NCI-H510A treated with DMSO at 0.1 percent for 48 hours (cell line): ENCODE results near the gene DNAJC1.
"Not testable (repeated sequence)": the region's sequence is repeated elsewhere in the genome, so short reads cannot be mapped to it uniquely, and the experiment has no call there.

ENCODE experiments used
- DNase-seq: peaks from one replicate; lab custom pipeline; 2025; lab: John Stamatoyannopoulos, UW

Gene DNAJC1

DNA sequence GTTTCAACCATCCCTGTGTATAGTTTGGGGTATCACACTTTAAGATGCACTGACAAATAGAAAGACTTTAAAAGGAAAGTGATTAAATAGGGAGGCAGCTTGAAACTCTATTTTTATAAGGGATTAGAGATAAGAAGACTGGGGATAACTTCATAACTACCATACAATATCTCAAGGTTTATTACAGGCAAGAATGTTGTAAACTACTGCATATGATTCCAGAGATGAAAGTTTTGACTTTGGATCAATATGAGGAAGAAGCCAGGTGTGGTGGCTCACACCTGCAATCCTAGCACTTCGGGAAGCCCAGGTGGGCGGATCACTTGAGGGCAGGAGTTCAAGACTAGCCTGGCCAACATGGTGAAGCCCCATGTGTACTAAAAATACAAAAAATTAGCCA lies 96.1 kb downstream of the DNAJC1 start:
- DNase-seq: no peak

DNA sequence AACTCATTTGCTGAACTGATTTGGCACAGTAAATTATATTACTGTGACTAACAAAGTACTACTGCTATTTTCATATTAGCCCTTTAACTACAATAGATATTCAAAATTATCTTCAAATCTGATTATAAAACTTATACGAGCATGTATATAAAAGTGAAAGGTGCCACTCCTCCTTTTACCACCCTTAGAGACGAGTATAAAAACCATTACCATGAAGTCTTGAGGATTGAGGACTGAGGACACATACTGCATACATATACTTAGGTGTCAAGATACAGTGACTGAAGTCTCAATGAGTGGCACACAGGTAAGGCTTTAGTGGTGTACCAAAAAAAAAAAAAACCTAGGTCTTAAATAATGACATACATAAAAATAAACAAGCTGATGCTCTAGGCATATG lies 98.6 kb downstream of the DNAJC1 start:
- DNase-seq: no peak

DNA sequence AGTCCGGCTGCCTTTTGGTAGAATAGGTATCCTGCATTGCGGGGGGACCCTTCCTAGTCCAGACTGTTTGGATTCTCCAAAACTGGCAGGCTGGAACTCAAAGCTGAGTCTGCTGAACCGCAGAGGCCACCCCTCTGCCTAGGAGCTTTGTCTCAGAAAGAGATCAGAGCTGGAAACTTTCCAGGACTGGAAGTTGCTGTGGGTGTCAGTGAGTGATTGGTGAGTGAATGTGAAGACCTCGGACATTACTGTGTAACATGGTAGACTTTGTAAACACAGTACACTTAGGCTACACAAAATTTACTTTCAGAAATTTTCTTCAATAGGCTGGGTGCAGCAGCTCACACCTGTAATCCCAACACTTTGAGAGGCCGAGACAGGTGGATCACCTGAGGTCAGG lies 103.8 kb downstream of the DNAJC1 start:
- no peak for DNase-seq

DNA sequence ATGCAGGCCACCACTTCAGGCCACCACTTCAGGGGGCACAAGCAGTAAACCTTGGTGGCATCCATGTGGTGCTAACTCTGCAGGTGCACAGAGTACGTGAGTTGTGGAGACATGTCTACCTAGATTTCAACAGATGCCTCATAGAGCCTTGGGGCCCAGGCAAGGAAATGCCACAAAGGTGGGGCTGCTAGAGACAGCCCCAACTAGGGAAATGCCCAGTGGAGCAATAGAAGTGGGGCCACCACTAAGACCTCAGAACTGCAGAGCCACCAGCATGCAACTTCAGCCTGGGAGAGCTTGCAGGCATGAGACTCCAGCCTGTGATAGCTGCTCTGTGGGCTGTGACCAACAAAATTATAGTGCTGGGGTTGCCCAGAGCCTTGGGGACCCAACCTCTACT lies 107.6 kb downstream of the DNAJC1 start:
- no peak for DNase-seq

DNA sequence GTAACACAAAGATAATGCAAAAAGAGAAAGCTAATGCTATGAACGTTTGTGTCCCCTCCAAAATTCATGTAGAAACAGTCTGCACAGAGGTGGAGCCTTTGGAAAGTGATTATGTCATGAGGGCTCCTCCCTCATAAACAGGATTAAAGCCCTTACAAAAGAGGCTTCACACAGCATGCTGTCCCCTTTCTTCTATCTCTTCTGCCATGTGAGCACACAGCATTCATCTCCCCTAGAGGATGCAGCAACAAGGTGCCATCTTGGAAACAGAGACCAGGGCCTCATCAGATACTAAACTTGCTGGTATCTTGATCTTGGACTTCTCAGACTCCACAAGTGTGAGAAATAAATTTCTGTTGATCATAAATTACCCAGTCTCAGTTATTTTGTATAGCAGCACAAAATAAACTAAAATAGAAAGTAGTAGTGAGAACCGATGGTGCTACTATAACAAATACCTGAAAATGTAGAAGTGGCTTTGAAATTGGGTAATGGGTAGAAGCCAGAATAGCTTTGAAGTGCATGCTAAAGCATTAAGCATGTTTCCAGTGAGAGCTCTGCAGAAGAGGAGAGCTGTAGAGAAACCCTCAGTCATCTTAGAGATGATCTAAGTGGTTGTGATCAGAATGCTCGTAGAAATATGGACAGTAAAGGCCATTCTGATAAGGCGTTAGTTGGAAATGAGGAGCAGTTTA lies 108.7 kb downstream of the DNAJC1 start:
- no peak for DNase-seq

DNA sequence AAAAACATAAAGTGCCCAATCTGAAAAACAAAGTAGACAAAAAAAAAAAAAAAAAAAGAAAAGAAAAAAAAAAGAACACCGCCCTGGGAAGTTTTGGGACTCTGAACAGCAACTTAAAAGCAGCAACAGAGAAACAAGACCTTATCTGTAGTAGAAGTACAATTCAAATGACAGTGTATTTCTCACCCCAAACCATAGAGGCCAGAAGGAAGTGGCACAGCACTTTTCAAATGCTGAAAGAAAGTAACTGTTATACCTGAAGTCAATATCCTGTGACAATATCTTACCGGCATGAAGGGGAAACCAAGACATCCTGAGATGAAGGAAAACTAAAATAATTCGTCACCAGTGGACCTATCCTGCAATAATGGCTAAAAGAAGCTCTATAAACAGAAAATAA lies 112.1 kb downstream of the DNAJC1 start:
- DNase-seq: no peak

DNA sequence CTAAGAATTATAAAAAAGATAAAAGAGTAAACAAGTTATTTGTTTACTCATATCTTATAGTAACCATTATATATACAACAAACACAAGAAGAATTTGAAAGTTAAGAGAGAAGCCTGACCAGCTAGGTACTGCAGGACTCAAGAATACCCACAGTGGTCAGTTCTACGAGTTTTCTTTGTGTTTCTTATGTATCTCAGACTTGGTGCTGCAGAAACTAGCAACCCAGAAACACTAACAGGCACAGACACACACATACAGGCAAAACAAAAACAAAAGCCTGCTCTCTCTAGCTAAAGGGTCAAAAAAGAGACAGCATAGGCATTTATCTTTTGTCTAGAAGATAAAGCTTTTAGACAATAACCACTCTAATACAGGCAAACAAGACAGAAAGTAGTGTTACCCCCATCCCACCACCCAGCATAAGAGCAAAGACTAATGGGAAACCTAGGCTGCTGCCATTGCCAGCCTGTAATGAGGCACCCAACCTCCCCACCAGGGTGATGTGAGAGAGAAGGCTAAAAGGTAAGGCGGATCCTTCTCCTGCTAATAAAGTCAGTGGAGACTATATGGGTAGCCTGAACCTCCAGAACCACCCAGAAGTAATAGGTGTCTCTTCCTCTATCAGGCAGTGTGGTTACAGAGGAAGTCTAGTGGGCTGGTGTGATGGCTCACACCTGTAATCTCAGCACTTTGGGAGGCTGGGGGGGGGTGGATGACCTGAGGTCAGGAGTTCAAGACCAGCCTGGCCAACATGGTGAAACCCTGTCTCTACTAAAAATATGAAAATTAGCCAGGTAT lies 113.9 kb downstream of the DNAJC1 start:
- no peak for DNase-seq

DNA sequence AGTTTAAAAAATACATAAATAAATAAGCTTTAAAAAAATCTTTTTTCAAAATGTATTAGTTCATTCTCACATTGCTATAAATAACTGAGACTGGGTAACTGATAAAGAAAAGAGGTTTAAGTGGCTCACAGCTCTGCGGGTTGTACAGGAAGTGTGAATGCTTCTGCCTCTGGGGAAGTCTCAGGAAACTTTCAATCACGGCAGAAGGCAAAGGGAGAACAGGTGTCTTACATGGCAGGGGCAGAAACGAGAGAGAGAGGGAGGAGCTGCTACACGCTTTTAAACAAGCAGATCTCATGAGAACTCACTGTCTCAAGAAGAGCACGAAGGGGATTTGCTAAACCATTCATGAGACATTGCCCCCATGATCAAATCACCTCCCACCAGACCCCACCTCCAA lies 114.6 kb downstream of the DNAJC1 start:
- DNase-seq: no peak

DNA sequence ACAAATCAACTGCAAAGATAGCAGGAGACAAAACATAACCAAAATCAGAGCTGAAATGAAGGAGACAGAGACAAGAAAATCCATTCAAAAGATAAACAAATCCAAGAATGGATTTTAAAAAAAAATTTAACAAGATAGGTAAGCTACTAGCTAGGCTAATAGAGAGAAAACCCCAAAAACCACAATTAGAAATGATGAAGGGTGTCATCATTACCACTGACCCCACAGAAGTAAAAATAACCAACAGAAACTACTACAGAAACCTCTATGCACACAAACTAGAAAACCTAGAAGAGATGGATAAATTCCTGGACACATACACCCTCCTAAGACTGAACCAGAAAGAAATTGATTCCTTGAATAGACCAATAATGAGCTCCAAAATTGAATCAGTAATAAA lies 117.6 kb downstream of the DNAJC1 start:
- no peak for DNase-seq

DNA sequence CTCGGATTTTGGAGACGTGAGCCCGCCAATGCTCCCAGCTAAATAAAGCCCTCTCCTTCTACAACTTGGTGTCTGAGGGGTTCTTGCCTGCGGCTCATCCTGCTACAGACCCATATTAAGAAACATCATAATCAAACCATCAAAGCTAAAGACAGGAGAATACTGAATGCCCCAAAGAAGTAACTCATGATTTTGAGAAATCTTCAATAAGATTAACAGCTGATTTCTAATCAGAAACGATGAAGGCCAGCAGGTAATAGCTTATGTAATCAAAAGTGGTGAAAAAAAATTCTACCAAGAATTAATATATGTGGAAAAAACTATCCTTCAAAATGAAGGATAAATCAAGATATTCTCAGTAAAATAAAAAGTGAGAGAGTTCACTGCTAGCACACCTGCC lies 130.3 kb downstream of the DNAJC1 start:
- no peak for DNase-seq

DNA sequence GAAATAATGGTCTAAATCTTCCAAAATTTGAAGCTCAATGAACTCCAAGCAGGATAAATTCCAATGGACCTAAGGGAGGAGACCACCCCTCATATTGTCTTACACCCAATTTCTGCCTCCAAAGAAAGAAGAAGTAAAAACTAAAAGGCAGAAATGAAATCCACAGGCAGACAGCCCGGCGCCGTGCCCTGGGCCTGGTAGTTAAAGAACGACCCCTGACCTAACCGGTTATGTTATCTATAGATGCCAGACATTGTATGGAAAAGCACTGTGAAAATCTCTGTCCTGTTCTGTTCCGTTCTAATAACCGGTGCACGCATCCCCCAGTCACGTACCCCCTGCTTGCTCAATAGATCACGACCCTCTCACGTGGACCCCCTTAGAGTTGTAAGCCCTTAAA lies 130.8 kb downstream of the DNAJC1 start:
- DNase-seq: not testable (repeated sequence)

DNA sequence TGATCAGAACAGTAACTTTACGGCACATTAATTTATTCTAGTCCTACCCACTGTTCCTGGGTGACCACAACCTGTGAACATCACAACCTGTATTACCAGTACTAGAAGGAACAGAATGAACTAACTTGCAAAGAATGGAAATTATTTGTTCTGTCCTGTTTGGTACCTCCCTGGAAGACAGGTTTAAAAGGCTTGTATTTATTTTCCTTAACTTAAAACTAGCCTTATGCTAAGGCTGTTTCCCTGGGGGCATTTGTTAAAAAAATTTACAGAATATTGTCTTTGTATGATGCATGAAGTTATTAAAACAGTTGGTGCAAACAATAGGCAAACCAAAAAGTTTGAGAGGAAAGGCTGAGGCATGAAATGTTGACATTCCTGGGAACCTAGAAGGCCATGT lies 132.7 kb downstream of the DNAJC1 start:
- no peak for DNase-seq

DNA sequence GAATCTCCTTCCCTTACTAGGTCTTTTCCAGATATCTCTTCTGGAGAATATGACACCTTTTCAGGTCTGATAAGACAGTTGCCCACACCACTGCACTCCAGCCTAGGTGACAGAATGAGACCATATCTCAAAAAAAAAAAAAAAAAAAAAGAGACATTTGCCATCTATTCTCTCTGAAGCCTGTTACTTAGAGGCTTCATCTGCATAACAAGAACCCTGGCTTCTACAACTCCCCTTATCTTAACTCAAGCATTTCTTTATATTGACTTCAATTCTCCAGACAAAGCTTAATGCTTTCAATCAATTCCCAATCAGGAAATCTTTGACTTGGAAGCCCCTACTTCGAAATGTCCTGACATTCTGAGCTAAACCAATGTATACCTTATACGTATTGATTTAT lies 134.4 kb downstream of the DNAJC1 start:
- not testable (repeated sequence) for DNase-seq

DNA sequence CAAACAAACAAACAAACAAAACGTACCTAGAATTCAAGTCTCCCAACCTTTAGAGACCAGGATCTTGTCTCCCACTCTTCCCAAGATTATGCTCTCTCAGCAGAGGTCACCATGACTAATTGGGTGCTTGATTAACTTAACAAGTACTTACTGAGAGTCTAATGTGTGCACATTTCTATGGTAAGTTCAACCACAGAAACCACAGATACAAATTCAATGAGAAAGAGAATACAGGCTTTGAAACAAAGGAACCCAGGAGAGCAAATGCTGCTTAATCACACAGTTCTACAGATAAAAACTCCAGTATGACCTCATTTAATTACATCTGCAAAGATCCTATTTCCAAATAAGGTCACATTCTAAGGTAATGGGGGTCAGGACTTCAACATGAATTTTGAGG lies 142.8 kb downstream of the DNAJC1 start:
- DNase-seq: no peak

DNA sequence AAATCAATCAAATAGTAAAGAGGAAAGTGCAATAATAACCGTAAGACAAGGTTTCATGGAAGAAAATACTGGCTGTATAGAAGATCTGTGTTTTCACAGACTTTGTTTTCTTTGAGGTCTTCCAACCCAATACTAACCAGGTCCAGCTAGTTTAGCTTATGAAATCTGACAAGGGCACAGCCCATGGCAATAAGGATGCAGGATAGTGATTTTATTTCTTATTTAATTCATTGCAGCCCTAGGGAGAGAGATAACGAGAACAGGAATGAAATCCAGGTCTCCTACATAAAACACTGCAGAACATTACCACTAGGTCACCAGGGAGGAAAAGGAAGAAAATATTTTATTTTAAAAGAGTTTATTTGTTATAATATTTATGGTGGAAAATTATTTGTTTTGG lies 145.1 kb downstream of the DNAJC1 start:
- no peak for DNase-seq

DNA sequence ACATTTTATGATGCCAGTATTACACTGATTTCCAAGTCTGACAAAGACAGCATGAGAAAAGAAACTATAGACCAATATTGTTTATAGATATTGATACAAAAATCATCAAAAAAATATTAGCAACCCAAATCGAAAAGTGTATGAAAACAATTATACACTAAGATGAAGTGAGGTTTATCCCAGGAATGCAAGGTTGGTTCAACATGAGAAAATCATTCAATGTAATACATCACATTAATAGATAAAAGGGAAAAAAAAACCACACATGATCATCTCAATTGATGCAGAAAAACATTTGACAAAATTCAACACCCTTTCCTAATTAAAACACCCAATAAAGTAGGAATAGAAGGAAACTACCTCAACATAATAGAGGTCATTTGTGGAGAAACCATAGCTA lies 153.9 kb downstream of the DNAJC1 start:
- DNase-seq: no peak

DNA sequence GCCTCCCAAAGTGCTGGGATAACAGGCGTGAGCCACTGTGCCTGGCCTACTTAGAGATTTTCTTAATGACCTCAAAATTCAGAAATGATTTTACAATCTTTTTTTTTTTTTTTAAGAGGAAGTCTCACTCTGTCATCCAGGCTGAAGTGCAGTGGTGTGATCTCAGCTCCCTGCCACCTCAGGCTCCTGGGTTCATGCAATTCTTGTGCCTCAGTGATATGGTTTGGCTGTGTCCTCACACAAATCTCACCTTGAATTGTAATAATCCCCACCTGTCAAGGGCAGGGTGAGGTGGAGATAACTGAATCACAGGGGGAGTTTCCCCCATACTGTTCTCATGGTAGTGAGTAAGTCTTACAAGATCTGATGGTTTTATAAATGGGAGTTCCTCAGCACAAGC lies 159.9 kb downstream of the DNAJC1 start:
- no peak for DNase-seq

DNA sequence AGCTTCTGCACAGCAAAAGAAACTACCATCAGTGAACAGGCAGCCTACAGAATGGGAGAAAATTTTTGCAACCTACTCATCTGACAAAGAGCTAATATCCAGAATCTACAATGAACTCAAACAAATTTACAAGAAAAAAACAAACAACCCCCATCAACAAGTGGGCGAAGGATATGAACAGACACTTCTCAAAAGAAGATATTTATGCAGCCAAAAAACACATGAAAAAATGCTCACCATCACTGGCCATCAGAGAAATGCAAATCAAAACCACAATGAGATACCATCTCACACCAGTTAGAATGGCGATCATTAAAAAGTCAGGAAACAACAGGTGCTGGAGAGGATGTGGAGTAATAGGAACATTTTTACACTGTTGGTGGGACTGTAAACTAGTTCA lies 162.3 kb downstream of the DNAJC1 start:
- not testable (repeated sequence) for DNase-seq

DNA sequence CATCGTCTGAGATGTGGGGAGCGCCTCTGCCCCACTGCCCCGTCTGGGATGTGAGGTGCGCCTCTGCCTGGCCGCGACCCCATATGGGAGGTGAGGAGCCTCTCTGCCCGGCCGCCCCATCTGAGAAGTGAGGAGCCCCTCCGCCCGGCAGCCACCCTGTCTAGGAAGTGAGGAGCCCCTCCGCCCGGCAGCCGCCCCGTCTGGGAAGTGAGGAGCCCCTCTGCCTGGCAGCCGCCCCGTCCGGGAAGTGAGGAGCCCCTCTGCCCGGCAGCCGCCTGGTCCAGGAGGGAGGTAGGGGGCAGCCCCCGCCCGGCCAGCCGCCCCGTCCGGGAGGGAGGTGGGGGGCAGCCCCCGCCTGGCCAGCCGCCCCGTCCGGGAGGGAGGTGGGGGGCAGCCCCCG lies 166.0 kb downstream of the DNAJC1 start:
- not testable (repeated sequence) for DNase-seq

DNA sequence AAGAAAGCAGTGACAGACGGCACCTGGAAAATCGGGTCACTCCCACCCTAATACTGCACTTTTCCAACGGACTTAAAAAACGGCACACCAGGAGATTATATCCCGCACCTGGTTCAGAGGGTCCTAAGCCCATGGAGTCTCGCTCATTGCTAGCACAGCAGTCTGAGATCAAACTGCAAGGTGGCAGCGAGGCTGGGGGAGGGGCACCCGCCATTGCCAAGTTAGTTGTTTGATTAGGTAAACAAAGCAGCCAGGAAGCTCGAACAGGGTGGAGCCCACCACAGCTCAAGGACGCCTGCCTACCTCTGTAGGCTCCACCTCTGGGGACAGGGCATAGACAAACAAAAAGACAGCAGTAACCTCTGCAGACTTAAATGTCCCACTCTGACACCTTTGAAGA lies 169.0 kb downstream of the DNAJC1 start:
- DNase-seq: not testable (repeated sequence)

DNA sequence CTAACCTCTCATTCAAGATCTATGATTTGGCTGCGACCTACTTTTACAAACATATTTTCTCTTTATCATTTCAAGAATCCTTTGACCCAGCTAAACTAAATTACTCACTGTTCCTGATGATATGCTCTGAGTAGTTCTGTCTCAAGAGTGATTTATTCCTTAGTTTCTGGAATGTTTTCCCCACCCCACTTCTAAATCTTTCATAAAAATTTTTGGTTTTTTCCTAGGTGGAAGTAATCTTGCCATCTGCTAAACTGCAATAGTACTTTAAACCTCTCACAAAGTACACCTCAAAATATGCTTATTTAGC lies 170.8 kb downstream of the DNAJC1 start:
- DNase-seq: no peak

DNA sequence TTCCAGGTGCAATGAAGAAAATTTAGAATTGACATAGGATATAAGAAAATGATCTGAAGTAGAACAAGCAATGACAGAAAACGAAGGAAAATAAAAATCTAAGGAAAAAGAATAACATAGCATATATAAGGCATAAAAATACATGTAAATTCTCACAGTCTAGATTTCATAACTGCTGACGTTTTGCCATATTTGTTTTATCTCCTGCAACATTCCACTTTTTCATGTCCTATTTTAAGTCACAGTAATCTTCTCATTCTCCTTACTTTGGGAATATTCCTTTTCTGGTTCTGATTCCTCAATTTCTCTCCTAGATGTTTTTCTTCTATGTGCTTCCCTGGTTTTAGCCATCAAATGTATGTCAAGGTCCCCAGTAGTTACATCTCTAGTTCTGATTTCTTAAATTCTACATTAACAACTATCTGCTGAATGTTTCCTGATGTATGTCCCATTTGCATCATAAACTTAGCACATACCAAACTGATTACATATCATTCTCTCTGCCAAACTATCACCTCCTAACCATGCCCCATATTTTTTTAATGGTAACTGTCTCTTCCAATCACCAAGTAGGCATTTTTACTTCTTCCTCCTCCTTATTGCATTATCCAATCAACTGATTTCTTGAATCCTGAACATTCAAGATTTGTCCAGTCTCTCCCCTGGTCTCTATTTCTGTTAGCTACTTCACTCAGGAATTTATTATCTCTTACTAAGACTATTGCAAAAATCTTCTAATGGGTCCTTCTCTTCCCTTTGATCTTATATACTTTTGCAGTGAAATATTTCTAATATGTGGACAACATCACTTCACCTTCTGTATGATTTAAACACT lies 171.3 kb downstream of the DNAJC1 start:
- DNase-seq: no peak

DNA sequence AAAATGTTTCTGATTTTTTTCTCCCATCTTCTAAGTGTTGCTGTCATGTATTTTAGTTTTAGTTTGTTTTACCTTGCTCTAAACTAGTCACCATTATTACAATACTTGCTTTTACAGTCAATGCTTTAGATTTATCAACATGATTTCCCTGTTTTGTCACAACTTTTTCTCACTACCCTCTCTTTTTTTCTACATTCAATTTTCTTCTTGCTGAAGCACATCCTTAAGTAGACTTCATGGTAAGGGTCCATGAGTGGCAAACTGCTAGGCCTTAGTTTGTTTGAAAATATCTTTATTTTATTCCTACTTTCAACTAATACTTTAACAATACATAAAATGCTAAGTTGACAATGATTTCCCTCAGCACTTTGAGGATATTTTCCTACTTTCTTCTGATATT lies 173.5 kb downstream of the DNAJC1 start:
- no peak for DNase-seq
